ENCODE measurements around the gene PKD2.

- TF ChIP-seq, protein P1, sequence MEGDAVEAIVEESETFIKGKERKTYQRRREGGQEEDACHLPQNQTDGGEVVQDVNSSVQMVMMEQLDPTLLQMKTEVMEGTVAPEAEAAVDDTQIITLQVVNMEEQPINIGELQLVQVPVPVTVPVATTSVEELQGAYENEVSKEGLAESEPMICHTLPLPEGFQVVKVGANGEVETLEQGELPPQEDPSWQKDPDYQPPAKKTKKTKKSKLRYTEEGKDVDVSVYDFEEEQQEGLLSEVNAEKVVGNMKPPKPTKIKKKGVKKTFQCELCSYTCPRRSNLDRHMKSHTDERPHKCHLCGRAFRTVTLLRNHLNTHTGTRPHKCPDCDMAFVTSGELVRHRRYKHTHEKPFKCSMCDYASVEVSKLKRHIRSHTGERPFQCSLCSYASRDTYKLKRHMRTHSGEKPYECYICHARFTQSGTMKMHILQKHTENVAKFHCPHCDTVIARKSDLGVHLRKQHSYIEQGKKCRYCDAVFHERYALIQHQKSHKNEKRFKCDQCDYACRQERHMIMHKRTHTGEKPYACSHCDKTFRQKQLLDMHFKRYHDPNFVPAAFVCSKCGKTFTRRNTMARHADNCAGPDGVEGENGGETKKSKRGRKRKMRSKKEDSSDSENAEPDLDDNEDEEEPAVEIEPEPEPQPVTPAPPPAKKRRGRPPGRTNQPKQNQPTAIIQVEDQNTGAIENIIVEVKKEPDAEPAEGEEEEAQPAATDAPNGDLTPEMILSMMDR (IDR thresholded peaks at IDR 0.05): no peak
- no peak for TF ChIP-seq POLR2A (IDR thresholded peaks at IDR 0.05)
Observed at GRCh38 chr4:88005946-88006345, 1.5 kb upstream of the PKD2 start.

Measured in adrenal gland (tissue), 5 donors.